HepG2 (cell line): ENCODE data around the gene TMEM141. TPM values are rescaled to one million over a fixed set of nuclear protein-coding genes. Genes with fewer than 3 reads are reported as not detected.
A peak's percentile ranks its signal among the peaks of the same experiment; 100 is the strongest.

Source experiments
- HIVEP1 ChIP-seq: sonication (generic); formaldehyde crosslinking; IDR thresholded peaks from 2 replicates; pipeline ENCODE4 v1.4.0; 2020; ENCODE audit warnings: mild to moderate bottlenecking, missing genetic modification reagents
- HOMEZ ChIP-seq: IDR thresholded peaks from 2 replicates; pipeline ENCODE4 v1.6.1; 2016; ENCODE audit warnings: low read depth
- NFIB ChIP-seq: sonication (generic); formaldehyde crosslinking; IDR thresholded peaks from 2 replicates; pipeline ENCODE4 v1.9.0; 2021; ENCODE audit warnings: missing genetic modification reagents, mild to moderate bottlenecking, borderline replicate concordance
- SP140L ChIP-seq: sonication (generic); formaldehyde crosslinking; IDR thresholded peaks from 2 replicates; pipeline ENCODE4 v1.4.0; 2020; ENCODE audit warnings: missing genetic modification reagents, borderline replicate concordance
- XRCC5 ChIP-seq: fragments of 200-400 bp; formaldehyde crosslinking; optimal IDR thresholded peaks from 2 replicates; pipeline ENCODE3; 2017; ENCODE audit warnings: mild to moderate bottlenecking, low read length
- YEATS4 ChIP-seq: sonication (generic); formaldehyde crosslinking; IDR thresholded peaks from 2 replicates; pipeline ENCODE4 v1.4.0; 2020; ENCODE audit warnings: missing genetic modification reagents, borderline replicate concordance
- ZBTB33 ChIP-seq: sonication (generic); formaldehyde crosslinking; IDR thresholded peaks from 2 replicates; pipeline ENCODE4 v1.4.0; 2020; ENCODE audit warnings: missing genetic modification reagents
- ZBTB8A ChIP-seq: sonication (generic); formaldehyde crosslinking; IDR thresholded peaks from 2 replicates; pipeline ENCODE4 v1.4.0; 2020; ENCODE audit warnings: mild to moderate bottlenecking, low read depth, missing genetic modification reagents, borderline replicate concordance
- ZNF101 ChIP-seq: sonication (generic); formaldehyde crosslinking; IDR thresholded peaks from 2 replicates; pipeline ENCODE4 v1.4.0; 2020; ENCODE audit warnings: mild to moderate bottlenecking, low read depth, missing genetic modification reagents, borderline replicate concordance
- ZNF224 ChIP-seq: sonication (generic); formaldehyde crosslinking; IDR thresholded peaks from 2 replicates; pipeline ENCODE4 v1.5.0; 2020; ENCODE audit warnings: mild to moderate bottlenecking, missing genetic modification reagents
- ZNF407 ChIP-seq: sonication (generic); formaldehyde crosslinking; IDR thresholded peaks from one replicate; pipeline ENCODE4 v1.5.1; 2020; ENCODE audit warnings: mild to moderate bottlenecking, missing genetic modification reagents; ENCODE audit errors: not compliant biosample characterization
- ZNF574 ChIP-seq: sonication (generic); formaldehyde crosslinking; IDR thresholded peaks from 2 replicates; pipeline ENCODE4 v1.4.0; 2020; ENCODE audit warnings: missing genetic modification reagents
- ZNF615 ChIP-seq: sonication (generic); formaldehyde crosslinking; IDR thresholded peaks from 2 replicates; pipeline ENCODE4 v1.5.0; 2020; ENCODE audit warnings: mild to moderate bottlenecking, missing genetic modification reagents, borderline replicate concordance
- ZNF644 ChIP-seq: IDR thresholded peaks from 2 replicates; pipeline ENCODE4 v1.6.1; 2016; ENCODE audit warnings: low read depth
- polyA plus RNA-seq, 8 experiments: library from polyadenylated mRNA; depleted of rRNA in 3 of 8; stranded (reverse) in 7 of 8; unstranded in 1 of 8; fragments of >200 nt; fragmentation: Illumina TruSeq in 4 of 8; extraction: Trizol in 4 of 8; gene quantifications; 2 replicates each; pipeline versions ENCODE4 v1.2.1 to v1.2.3, GENCODE V29; 2011 to 2016; ENCODE audit warnings: low read depth in 4 of 8, missing spikeins in 1 of 8, mixed read lengths in 1 of 8; ENCODE audit not compliant: insufficient read depth in 1 of 8
- total RNA-seq, 5 experiments: library from RNA; depleted of rRNA; stranded (reverse); fragments of >200 nt; fragmentation: Illumina TruSeq; extraction: Trizol; gene quantifications; 2 replicates each; pipeline ENCODE4 v1.2.3, GENCODE V29; 2016; ENCODE audit warnings: low read depth in 1 of 5

TMEM141 gene
- total and polyA plus RNA-seq, 2 of the 13 experiments (the other 11 are each of a cell fraction or from before 2014, with no cell fraction given): 81.0 to 202 TPM

GRCh38 chr9:136799854-136800657 is 8.9 kb downstream of the TMEM141 start (continued):
- TF ChIP-seq ZNF615 (CRISPR knock-in tag) (no peak), ZBTB33 (CRISPR knock-in tag) (0 out of 2 replicates have a peak, but pooled peaks have one; percentile 13), HIVEP1 (no peak), ZNF407 (no peak), ZNF644 (CRISPR knock-in tag) (no peak), ZNF574 (CRISPR knock-in tag) (no peak), ZNF101 (CRISPR knock-in tag) (no peak), ZBTB8A (CRISPR knock-in tag) (no peak), ZNF224 (CRISPR knock-in tag) (no peak), XRCC5 (no peak), HOMEZ (CRISPR knock-in tag) (no peak), YEATS4 (peak; percentile 11), SP140L (CRISPR knock-in tag) (no peak), NFIB (no peak)
